B cell (primary cell): ENCODE results near the gene KSR1.

Experiments used
- EZH2 ChIP-seq: IDR thresholded peaks from 2 replicates; pipeline ENCODE4 v1.6.1; 2012; ENCODE audit warnings: borderline replicate concordance, low read depth, mild to moderate bottlenecking, moderate library complexity, low read length; ENCODE audit not compliant: insufficient read depth, poor library complexity, severe bottlenecking
- TF ChIP-seq, protein P1 (sequence below): fragments of 200-600 bp; IDR thresholded peaks from one replicate; pipeline ENCODE4 v1.8.0; 2022; ENCODE audit warnings: antibody characterized with exemption, mild to moderate bottlenecking

DNA sequence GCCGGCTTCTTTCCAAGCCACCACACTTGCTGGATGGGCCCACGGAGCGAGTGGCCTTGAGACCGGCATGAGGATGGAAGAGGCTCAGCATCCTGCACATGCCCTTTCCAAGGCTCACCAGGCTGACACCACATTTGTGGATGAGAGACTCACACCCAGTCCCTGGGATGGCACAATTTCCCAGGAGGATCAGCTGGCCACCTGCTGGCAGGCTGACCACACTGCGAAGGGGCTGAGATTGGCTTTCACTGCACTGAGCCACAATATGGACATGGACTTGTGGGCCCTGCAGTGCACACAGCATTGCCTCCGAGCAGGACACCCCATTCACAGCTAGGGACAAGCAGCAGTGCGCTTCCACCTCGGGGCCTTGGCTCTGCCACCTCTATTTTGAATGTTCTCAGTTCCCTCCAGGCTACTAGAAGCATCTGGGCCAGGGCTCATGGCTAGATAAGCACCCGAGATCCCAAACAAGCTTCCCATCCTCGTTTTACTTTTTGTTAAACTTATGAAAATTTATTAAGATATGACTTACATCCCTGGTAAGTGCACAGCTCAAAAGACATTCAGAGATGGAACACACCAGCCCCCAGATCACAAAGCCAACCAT, 25.3 kb upstream of the KSR1 start:
- no peak for TF ChIP-seq EZH2
- TF ChIP-seq, protein P1, sequence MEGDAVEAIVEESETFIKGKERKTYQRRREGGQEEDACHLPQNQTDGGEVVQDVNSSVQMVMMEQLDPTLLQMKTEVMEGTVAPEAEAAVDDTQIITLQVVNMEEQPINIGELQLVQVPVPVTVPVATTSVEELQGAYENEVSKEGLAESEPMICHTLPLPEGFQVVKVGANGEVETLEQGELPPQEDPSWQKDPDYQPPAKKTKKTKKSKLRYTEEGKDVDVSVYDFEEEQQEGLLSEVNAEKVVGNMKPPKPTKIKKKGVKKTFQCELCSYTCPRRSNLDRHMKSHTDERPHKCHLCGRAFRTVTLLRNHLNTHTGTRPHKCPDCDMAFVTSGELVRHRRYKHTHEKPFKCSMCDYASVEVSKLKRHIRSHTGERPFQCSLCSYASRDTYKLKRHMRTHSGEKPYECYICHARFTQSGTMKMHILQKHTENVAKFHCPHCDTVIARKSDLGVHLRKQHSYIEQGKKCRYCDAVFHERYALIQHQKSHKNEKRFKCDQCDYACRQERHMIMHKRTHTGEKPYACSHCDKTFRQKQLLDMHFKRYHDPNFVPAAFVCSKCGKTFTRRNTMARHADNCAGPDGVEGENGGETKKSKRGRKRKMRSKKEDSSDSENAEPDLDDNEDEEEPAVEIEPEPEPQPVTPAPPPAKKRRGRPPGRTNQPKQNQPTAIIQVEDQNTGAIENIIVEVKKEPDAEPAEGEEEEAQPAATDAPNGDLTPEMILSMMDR: peak; percentile 18
